ENCODE results near the gene GPC6. TPM values are rescaled to one million over a fixed set of nuclear protein-coding genes. Genes with fewer than 3 reads are reported as not detected.

Gene GPC6
- total RNA-seq, 5 donors from 2014 or later (not counting 1 experiment from before 2014, with no cell fraction given), result 0.03 to 0.18 (median 0.06) TPM; not detected in 2

- peaks cover 0 to 4% (median 3%) of the 10 kb centered on the region in 3 donors for H3K9me3 Mint-ChIP-seq
- Histone ChIP-seq H3K36me3 (ENCODE audit: control insufficient read depth in 2 of 2, extremely low read depth in 1 of 2, insufficient read depth in 1 of 2, low read length in 1 of 2) (no peaks in the 10 kb centered on the region), H3K4me1 (ENCODE audit: control insufficient read depth in 1 of 2, extremely low read depth in 1 of 2, insufficient read depth in 2 of 2, low read length in 2 of 2) (no peaks in the 10 kb centered on the region), H3K27me3 (replicated peaks in 1 of 2; ENCODE audit: control insufficient read depth in 2 of 2, extremely low read depth in 1 of 2, insufficient read depth in 2 of 2, low read length in 1 of 2) (no peaks in the 10 kb centered on the region), H3K27ac (ENCODE audit: low read length) (no peak overlapping the region), H3K4me3 (ENCODE audit: control insufficient read depth in 1 of 2, extremely low read depth in 1 of 2, low read length in 1 of 2) (no peak overlapping the region), H3K9me3 (no peaks in the 10 kb centered on the region)
- no peak for DNase-seq
- H3K4me1 Mint-ChIP-seq, result peaks cover 0 to 4% (median 2%) of the 10 kb centered on the region in 3 donors
- peaks cover 4 to 12% of the 10 kb centered on the region in 2 donors for H3K27me3 Mint-ChIP-seq
- WGBS (ENCODE audit: insufficient coverage), result no CpG with 5 or more reads among the region's 3 CpGs
- ChIA-PET POLR2A (interaction anchor here in 1 of 2 donors (0.7 kb wide), 1 partner anchor 1056 kb away, joined by 4 read pairs; no protein-coding TSS in a partner anchor), CTCF (no interaction called here)
- H3K36me3 Mint-ChIP-seq, result no peaks in the 10 kb centered on the region
- H3K27ac Mint-ChIP-seq, result no peak overlapping the region
- H3K4me3 Mint-ChIP-seq, result no peak overlapping the region
- ATAC-seq (replicated peaks in 1 of 4), result no peak
These were observed 864.3 kb downstream of the GPC6 start for GRCh38 chr13:94090773-94091480.

- Histone ChIP-seq H3K9me3 (no peaks in the 10 kb centered on the region), H3K36me3 (ENCODE audit: control insufficient read depth in 2 of 2, extremely low read depth in 1 of 2, insufficient read depth in 1 of 2, low read length in 1 of 2) (no peaks in the 10 kb centered on the region), H3K27ac (ENCODE audit: low read length) (no peak overlapping the region), H3K4me3 (ENCODE audit: control insufficient read depth in 1 of 2, extremely low read depth in 1 of 2, low read length in 1 of 2) (no peak overlapping the region), H3K27me3 (replicated peaks in 1 of 2; ENCODE audit: control insufficient read depth in 2 of 2, extremely low read depth in 1 of 2, insufficient read depth in 2 of 2, low read length in 1 of 2) (no peaks in the 10 kb centered on the region), H3K4me1 (ENCODE audit: control insufficient read depth in 1 of 2, extremely low read depth in 1 of 2, insufficient read depth in 2 of 2, low read length in 2 of 2) (no peaks in the 10 kb centered on the region)
- Mint-ChIP-seq H3K4me1 (peaks cover 0 to 4% (median 2%) of the 10 kb centered on the region in 3 donors), H3K27me3 (peaks cover 4 to 12% of the 10 kb centered on the region in 2 donors), H3K27ac (no peak overlapping the region), H3K9me3 (peaks cover 0 to 4% (median 3%) of the 10 kb centered on the region in 3 donors), H3K4me3 (no peak overlapping the region), H3K36me3 (no peaks in the 10 kb centered on the region)
- no peak for DNase-seq
- 60% methylated on average over 1 of the region's 2 CpGs for WGBS (ENCODE audit: insufficient coverage)
- ChIA-PET CTCF (no interaction called here), POLR2A (no interaction called here)
- ATAC-seq (replicated peaks in 1 of 4), result no peak
These were observed 867.2 kb downstream of the GPC6 start for GRCh38 chr13:94093652-94094315.

GRCh38 chr13:94109715-94110374, 883.2 kb downstream of the GPC6 start:
- H3K4me1 Mint-ChIP-seq, result no peaks in the 10 kb centered on the region
- WGBS (ENCODE audit: insufficient coverage), result 89% methylated on average over 2 of the region's 2 CpGs

GRCh38 chr13:94112227-94112626, 885.6 kb downstream of the GPC6 start:
- H3K36me3 ChIP-seq (ENCODE audit: control insufficient read depth in 2 of 2, extremely low read depth in 1 of 2, insufficient read depth in 1 of 2, low read length in 1 of 2), result no peaks in the 10 kb centered on the region
- ChIA-PET CTCF (interaction anchor here in 1 of 2 donors (1.3 kb wide), 1 partner anchor 11 kb away, joined by 3 read pairs; no protein-coding TSS in a partner anchor), POLR2A (interaction anchor here in 1 of 2 donors (0.5 to 0.6 kb wide), 2 partner anchors 454 to 463 kb away, joined by 3 to 6 read pairs; no protein-coding TSS in a partner anchor)
- no peak for DNase-seq
- no peak overlapping the region for H3K4me3 Mint-ChIP-seq
- H3K27ac ChIP-seq (ENCODE audit: low read length), result no peak overlapping the region
- H3K9me3 ChIP-seq, result no peaks in the 10 kb centered on the region
- no peaks in the 10 kb centered on the region for H3K27me3 ChIP-seq (replicated peaks in 1 of 2; ENCODE audit: control insufficient read depth in 2 of 2, extremely low read depth in 1 of 2, insufficient read depth in 2 of 2, low read length in 1 of 2)
- H3K4me1 ChIP-seq (ENCODE audit: control insufficient read depth in 1 of 2, extremely low read depth in 1 of 2, insufficient read depth in 2 of 2, low read length in 2 of 2), result no peaks in the 10 kb centered on the region
- WGBS (ENCODE audit: insufficient coverage), result no CpG with 5 or more reads among the region's 3 CpGs
- no peak overlapping the region for H3K4me3 ChIP-seq (ENCODE audit: control insufficient read depth in 1 of 2, extremely low read depth in 1 of 2, low read length in 1 of 2)
- H3K36me3 Mint-ChIP-seq, result no peaks in the 10 kb centered on the region
- H3K27me3 Mint-ChIP-seq, result peaks cover 0 to under 1% of the 10 kb centered on the region in 2 donors
- ATAC-seq (replicated peaks in 1 of 4), result no peak
- H3K4me1 Mint-ChIP-seq, result no peaks in the 10 kb centered on the region
- H3K9me3 Mint-ChIP-seq, result no peaks in the 10 kb centered on the region
- H3K27ac Mint-ChIP-seq, result no peak overlapping the region

More at GRCh38 chr13:94109715-94110374, 883.2 kb downstream of the GPC6 start:
- Mint-ChIP-seq H3K27ac (no peak overlapping the region), H3K36me3 (no peaks in the 10 kb centered on the region), H3K9me3 (peaks cover 0 to 4% (median 0%) of the 10 kb centered on the region in 3 donors), H3K4me3 (no peak overlapping the region), H3K27me3 (peaks cover 9 to 12% of the 10 kb centered on the region in 2 donors)
- ChIA-PET CTCF (no interaction called here), POLR2A (interaction anchor here in 1 of 2 donors (0.6 kb wide), 1 partner anchor 14 kb away, joined by 4 read pairs; no protein-coding TSS in a partner anchor)
- H3K9me3 ChIP-seq, result no peaks in the 10 kb centered on the region
- H3K27ac ChIP-seq (ENCODE audit: low read length), result no peak overlapping the region
- H3K27me3 ChIP-seq (replicated peaks in 1 of 2; ENCODE audit: control insufficient read depth in 2 of 2, extremely low read depth in 1 of 2, insufficient read depth in 2 of 2, low read length in 1 of 2), result no peaks in the 10 kb centered on the region
- no peak overlapping the region for H3K4me3 ChIP-seq (ENCODE audit: control insufficient read depth in 1 of 2, extremely low read depth in 1 of 2, low read length in 1 of 2)
- ATAC-seq (replicated peaks in 1 of 4), result no peak
- no peaks in the 10 kb centered on the region for H3K4me1 ChIP-seq (ENCODE audit: control insufficient read depth in 1 of 2, extremely low read depth in 1 of 2, insufficient read depth in 2 of 2, low read length in 2 of 2)
- no peak for DNase-seq
- no peaks in the 10 kb centered on the region for H3K36me3 ChIP-seq (ENCODE audit: control insufficient read depth in 2 of 2, extremely low read depth in 1 of 2, insufficient read depth in 1 of 2, low read length in 1 of 2)

- H3K36me3 Mint-ChIP-seq, result no peaks in the 10 kb centered on the region
- no peak overlapping the region for H3K4me3 ChIP-seq (ENCODE audit: control insufficient read depth in 1 of 2, extremely low read depth in 1 of 2, low read length in 1 of 2)
- ATAC-seq (replicated peaks in 1 of 4), result no peak
- H3K27ac ChIP-seq (ENCODE audit: low read length), result no peak overlapping the region
- no peak for DNase-seq
- WGBS (ENCODE audit: insufficient coverage), result no CpG with 5 or more reads among the region's 2 CpGs
- no peaks in the 10 kb centered on the region for H3K36me3 ChIP-seq (ENCODE audit: control insufficient read depth in 2 of 2, extremely low read depth in 1 of 2, insufficient read depth in 1 of 2, low read length in 1 of 2)
- no peak overlapping the region for H3K27ac Mint-ChIP-seq
- no peaks in the 10 kb centered on the region for H3K4me1 Mint-ChIP-seq
- ChIA-PET POLR2A (no interaction called here), CTCF (interaction anchor here in 1 of 2 donors (1.3 kb wide), 1 partner anchor 10 kb away, joined by 3 read pairs; no protein-coding TSS in a partner anchor)
- peaks cover 0 to 3% of the 10 kb centered on the region in 2 donors for H3K27me3 Mint-ChIP-seq
- H3K4me1 ChIP-seq (ENCODE audit: control insufficient read depth in 1 of 2, extremely low read depth in 1 of 2, insufficient read depth in 2 of 2, low read length in 2 of 2), result no peaks in the 10 kb centered on the region
- no peak overlapping the region for H3K4me3 Mint-ChIP-seq
- no peaks in the 10 kb centered on the region for H3K9me3 Mint-ChIP-seq
- H3K9me3 ChIP-seq, result no peaks in the 10 kb centered on the region
- no peaks in the 10 kb centered on the region for H3K27me3 ChIP-seq (replicated peaks in 1 of 2; ENCODE audit: control insufficient read depth in 2 of 2, extremely low read depth in 1 of 2, insufficient read depth in 2 of 2, low read length in 1 of 2)
These were observed 886.1 kb downstream of the GPC6 start for GRCh38 chr13:94112731-94113130.

GRCh38 chr13:94113245-94113644, 886.6 kb downstream of the GPC6 start:
- Mint-ChIP-seq H3K27ac (no peak overlapping the region), H3K27me3 (peaks cover 0 to 3% of the 10 kb centered on the region in 2 donors), H3K4me3 (no peak overlapping the region), H3K4me1 (no peaks in the 10 kb centered on the region), H3K9me3 (no peaks in the 10 kb centered on the region), H3K36me3 (no peaks in the 10 kb centered on the region)
- Histone ChIP-seq H3K27ac (ENCODE audit: low read length) (no peak overlapping the region), H3K9me3 (no peaks in the 10 kb centered on the region), H3K4me1 (ENCODE audit: control insufficient read depth in 1 of 2, extremely low read depth in 1 of 2, insufficient read depth in 2 of 2, low read length in 2 of 2) (no peaks in the 10 kb centered on the region), H3K27me3 (replicated peaks in 1 of 2; ENCODE audit: control insufficient read depth in 2 of 2, extremely low read depth in 1 of 2, insufficient read depth in 2 of 2, low read length in 1 of 2) (no peaks in the 10 kb centered on the region), H3K4me3 (ENCODE audit: control insufficient read depth in 1 of 2, extremely low read depth in 1 of 2, low read length in 1 of 2) (no peak overlapping the region), H3K36me3 (ENCODE audit: control insufficient read depth in 2 of 2, extremely low read depth in 1 of 2, insufficient read depth in 1 of 2, low read length in 1 of 2) (no peaks in the 10 kb centered on the region)
- CTCF ChIA-PET, result interaction anchor here in 1 of 2 donors (0.6 to 0.7 kb wide), 2 partner anchors 10 to 258 kb away, joined by 4 to 14 read pairs; no protein-coding TSS in a partner anchor
- no peak for ATAC-seq (replicated peaks in 1 of 4)
- POLR2A ChIA-PET, result no interaction called here
- DNase-seq, result no peak

All from T-cell (primary cell).